Neural cell (in vitro differentiated cells): ENCODE data around the gene FUNDC1. TPM values are rescaled to one million over a fixed set of nuclear protein-coding genes. Genes with fewer than 3 reads are reported as not detected.

ENCODE experiments used
- H2AFZ ChIP-seq: fragments of 200-600, 300-800 bp; sonication (generic), shearing (Covaris generic); 2 replicates; pipeline ENCODE4 v1.6.0; 2014; ENCODE audit warnings: low read depth, mild to moderate bottlenecking, antibody characterized with exemption, low read length, moderate library complexity
- H3F3A ChIP-seq: fragments of 200-600 bp; shearing (Covaris generic); 2 replicates; pipeline ENCODE4 v1.6.1; 2016; ENCODE audit warnings: mild to moderate bottlenecking, moderate library complexity, mixed read lengths, antibody characterized with exemption, low read length; ENCODE audit not compliant: insufficient read depth, poor library complexity, severe bottlenecking
- H3K27ac ChIP-seq: fragments of 200-600, 300-800 bp; sonication (generic), shearing (Covaris generic); 2 replicates; pipeline ENCODE4 v1.5.1; 2014; ENCODE audit warnings: mild to moderate bottlenecking, low read length, moderate library complexity
- H3K27me3 ChIP-seq: fragments of 300-800, 200-600 bp; sonication (generic), shearing (Covaris generic); 2 replicates; pipeline ENCODE4 v1.6.0; 2014; ENCODE audit warnings: mild to moderate bottlenecking, low read depth, low read length, moderate library complexity; ENCODE audit not compliant: insufficient read depth
- H3K36me3 ChIP-seq: fragments of 300-800, 200-600 bp; sonication (generic), shearing (Covaris generic); 2 replicates; pipeline ENCODE4 v1.5.1; 2014; ENCODE audit warnings: mild to moderate bottlenecking, antibody characterized with exemption, low read length, moderate library complexity; ENCODE audit not compliant: insufficient read depth
- H3K4me2 ChIP-seq: fragments of 300-800, 200-600 bp; sonication (generic), shearing (Covaris generic); 2 replicates; pipeline ENCODE4 v1.6.0; 2014; ENCODE audit warnings: mild to moderate bottlenecking, low read length
- H3K4me3 ChIP-seq: fragments of 300-800, 200-600 bp; sonication (generic), shearing (Covaris generic); 2 replicates; pipeline ENCODE4 v1.5.1; 2014; ENCODE audit warnings: mild to moderate bottlenecking, low read length, moderate library complexity
- H3K79me2 ChIP-seq: fragments of 200-600 bp; shearing (Covaris generic); replicated peaks from 2 replicates; pipeline ENCODE4 v1.6.0; 2014; ENCODE audit warnings: mild to moderate bottlenecking, low read length, moderate library complexity; ENCODE audit not compliant: insufficient read depth
- H3K9ac ChIP-seq: fragments of 300-800, 200-600 bp; sonication (generic), shearing (Covaris generic); 2 replicates; pipeline ENCODE4 v1.6.1; 2016; ENCODE audit warnings: mild to moderate bottlenecking, low read length, mixed read lengths
- H3K9me2 ChIP-seq: fragments of 200-600 bp; shearing (Covaris generic); 2 replicates; pipeline ENCODE4 v1.6.1; 2016; ENCODE audit warnings: mild to moderate bottlenecking, low read length, mixed read lengths; ENCODE audit not compliant: insufficient read depth
- H3K9me3 ChIP-seq: fragments of 200-600, 300-800 bp; sonication (generic), shearing (Covaris generic); 2 replicates; pipeline ENCODE4 v1.6.1; 2016; ENCODE audit warnings: mild to moderate bottlenecking, mixed run types, low read length, moderate library complexity, mixed read lengths
- H4K20me1 ChIP-seq: fragments of 200-600 bp; shearing (Covaris generic); 2 replicates; pipeline ENCODE4 v1.6.1; 2016; ENCODE audit warnings: mild to moderate bottlenecking, mixed run types; ENCODE audit not compliant: insufficient read depth
- CTCF ChIP-seq: fragments of 450-650 bp; IDR thresholded peaks from 2 replicates; pipeline ENCODE4 v1.5.1; 2014; ENCODE audit warnings: antibody characterized with exemption, mild to moderate bottlenecking, moderate library complexity; ENCODE audit not compliant: poor library complexity, severe bottlenecking
- EP300 ChIP-seq: fragments of 450-650 bp; conservative IDR thresholded peaks from 2 replicates; pipeline ENCODE4 v1.6.1; 2014; ENCODE audit warnings: antibody characterized with exemption, mild to moderate bottlenecking, moderate library complexity; ENCODE audit not compliant: poor library complexity, severe bottlenecking
- EZH2 ChIP-seq: fragments of 200-600, 300-800 bp; shearing (Covaris generic), sonication (generic); IDR thresholded peaks from 2 replicates; pipeline ENCODE4 v1.6.1; 2014; ENCODE audit warnings: antibody characterized with exemption, low read length, borderline replicate concordance, mild to moderate bottlenecking; ENCODE audit not compliant: insufficient read depth, poor library complexity, severe bottlenecking
- MXI1 ChIP-seq: fragments of 450-650 bp; conservative IDR thresholded peaks from 2 replicates; pipeline ENCODE4 v1.6.1; 2014; ENCODE audit warnings: antibody characterized with exemption, mild to moderate bottlenecking; ENCODE audit not compliant: poor library complexity, severe bottlenecking
- POLR2AphosphoS5 ChIP-seq: IDR thresholded peaks from 2 replicates; pipeline ENCODE4 v1.6.1; 2012
- RAD21 ChIP-seq: fragments of 450-650 bp; conservative IDR thresholded peaks from 2 replicates; pipeline ENCODE4 v1.6.1; 2014; ENCODE audit warnings: antibody characterized with exemption, mild to moderate bottlenecking, moderate library complexity
- SMC3 ChIP-seq: fragments of 450-650 bp; conservative IDR thresholded peaks from 2 replicates; pipeline ENCODE4 v1.6.1; 2014; ENCODE audit warnings: antibody characterized with exemption, mild to moderate bottlenecking, moderate library complexity; ENCODE audit not compliant: poor library complexity
- TAF1 ChIP-seq: IDR thresholded peaks from 2 replicates; pipeline ENCODE4 v1.6.1; 2012; ENCODE audit warnings: low read depth
- polyA plus RNA-seq: library from polyadenylated mRNA; depleted of rRNA; stranded (reverse); fragments of >200 nt; gene quantifications from 2 replicates; pipeline ENCODE4 v1.2.3, GENCODE V29; 2014
- TF ChIP-seq, protein P1 (sequence below): IDR thresholded peaks from 2 replicates; pipeline ENCODE4 v1.6.1; 2012; ENCODE audit warnings: borderline replicate concordance

Gene FUNDC1
- polyA plus RNA-seq, 1 donor from 2014 or later: 29.9 TPM

DNA sequence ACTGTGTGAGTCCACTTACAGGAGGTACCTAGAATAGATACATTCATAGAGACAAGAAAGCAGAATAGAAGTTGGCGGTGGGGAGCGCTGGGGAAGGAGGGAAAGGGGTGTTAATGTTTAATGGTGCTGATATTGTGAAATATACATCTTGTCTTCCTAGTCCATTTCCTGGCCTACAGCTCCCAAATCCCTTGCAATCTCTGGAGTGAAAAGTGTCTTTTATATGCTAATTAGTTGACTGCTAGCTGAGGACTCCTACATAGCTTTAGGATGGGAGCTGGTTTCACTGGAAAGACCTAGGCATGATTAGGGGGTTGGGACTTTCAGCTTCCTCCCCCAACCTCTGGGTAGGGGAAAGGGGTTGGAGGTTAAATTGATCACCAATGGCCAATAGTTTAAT is 36.0 kb downstream of the FUNDC1 start:
- no peaks in the 10 kb centered on the region for H3K36me3 ChIP-seq
- H3K9me3 ChIP-seq: no peaks in the 10 kb centered on the region
- no peak overlapping the region for H3K9ac ChIP-seq
- H2AFZ ChIP-seq: no peak overlapping the region
- H4K20me1 ChIP-seq: no peaks in the 10 kb centered on the region
- H3K27me3 ChIP-seq: no peaks in the 10 kb centered on the region
- H3K9me2 ChIP-seq: no peaks in the 10 kb centered on the region
- no peak overlapping the region for H3K4me2 ChIP-seq
- H3K79me2 ChIP-seq: no peaks in the 10 kb centered on the region
- no peaks in the 10 kb centered on the region for H3F3A ChIP-seq
- H3K27ac ChIP-seq: no peak overlapping the region
- H3K4me3 ChIP-seq: no peak overlapping the region
- TF ChIP-seq RAD21 (no peak), CTCF (no peak), MXI1 (no peak)

DNA sequence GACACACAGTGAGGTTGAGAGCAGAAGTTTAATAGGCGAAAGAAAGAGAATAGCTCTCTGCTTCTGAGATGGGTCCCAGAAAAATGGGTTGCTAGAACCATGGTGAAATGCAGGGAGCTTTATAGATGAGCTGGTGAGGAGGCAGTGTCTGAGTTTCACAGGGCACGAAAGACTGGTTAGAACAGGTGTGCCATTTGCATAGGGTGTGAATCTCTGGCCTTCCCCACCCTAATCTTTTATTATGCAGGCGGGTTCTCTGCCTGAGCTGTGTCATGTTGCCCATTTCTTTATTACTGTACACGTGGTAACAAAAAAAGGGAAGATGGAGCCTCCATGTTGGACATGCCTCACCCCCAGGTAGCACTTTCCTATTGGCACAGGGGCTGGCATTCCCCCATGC is 39.1 kb downstream of the FUNDC1 start:
- no peaks in the 10 kb centered on the region for H3K79me2 ChIP-seq
- TF ChIP-seq, protein P1, sequence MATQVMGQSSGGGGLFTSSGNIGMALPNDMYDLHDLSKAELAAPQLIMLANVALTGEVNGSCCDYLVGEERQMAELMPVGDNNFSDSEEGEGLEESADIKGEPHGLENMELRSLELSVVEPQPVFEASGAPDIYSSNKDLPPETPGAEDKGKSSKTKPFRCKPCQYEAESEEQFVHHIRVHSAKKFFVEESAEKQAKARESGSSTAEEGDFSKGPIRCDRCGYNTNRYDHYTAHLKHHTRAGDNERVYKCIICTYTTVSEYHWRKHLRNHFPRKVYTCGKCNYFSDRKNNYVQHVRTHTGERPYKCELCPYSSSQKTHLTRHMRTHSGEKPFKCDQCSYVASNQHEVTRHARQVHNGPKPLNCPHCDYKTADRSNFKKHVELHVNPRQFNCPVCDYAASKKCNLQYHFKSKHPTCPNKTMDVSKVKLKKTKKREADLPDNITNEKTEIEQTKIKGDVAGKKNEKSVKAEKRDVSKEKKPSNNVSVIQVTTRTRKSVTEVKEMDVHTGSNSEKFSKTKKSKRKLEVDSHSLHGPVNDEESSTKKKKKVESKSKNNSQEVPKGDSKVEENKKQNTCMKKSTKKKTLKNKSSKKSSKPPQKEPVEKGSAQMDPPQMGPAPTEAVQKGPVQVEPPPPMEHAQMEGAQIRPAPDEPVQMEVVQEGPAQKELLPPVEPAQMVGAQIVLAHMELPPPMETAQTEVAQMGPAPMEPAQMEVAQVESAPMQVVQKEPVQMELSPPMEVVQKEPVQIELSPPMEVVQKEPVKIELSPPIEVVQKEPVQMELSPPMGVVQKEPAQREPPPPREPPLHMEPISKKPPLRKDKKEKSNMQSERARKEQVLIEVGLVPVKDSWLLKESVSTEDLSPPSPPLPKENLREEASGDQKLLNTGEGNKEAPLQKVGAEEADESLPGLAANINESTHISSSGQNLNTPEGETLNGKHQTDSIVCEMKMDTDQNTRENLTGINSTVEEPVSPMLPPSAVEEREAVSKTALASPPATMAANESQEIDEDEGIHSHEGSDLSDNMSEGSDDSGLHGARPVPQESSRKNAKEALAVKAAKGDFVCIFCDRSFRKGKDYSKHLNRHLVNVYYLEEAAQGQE: no peak
- TF ChIP-seq SMC3 (no peak), TAF1 (no peak), POLR2AphosphoS5 (no peak), MXI1 (no peak), CTCF (no peak), EZH2 (no peak), EP300 (no peak), RAD21 (no peak)
- H2AFZ ChIP-seq: no peak overlapping the region

More for the DNA sequence above, 39.1 kb downstream of the FUNDC1 start:
- no peak overlapping the region for H3K27ac ChIP-seq
- H4K20me1 ChIP-seq: no peaks in the 10 kb centered on the region
- no peaks in the 10 kb centered on the region for H3K36me3 ChIP-seq
- no peaks in the 10 kb centered on the region for H3K27me3 ChIP-seq
- H3K9me2 ChIP-seq: no peaks in the 10 kb centered on the region
- H3F3A ChIP-seq: no peaks in the 10 kb centered on the region
- no peaks in the 10 kb centered on the region for H3K9me3 ChIP-seq
- no peak overlapping the region for H3K4me3 ChIP-seq
- no peak overlapping the region for H3K9ac ChIP-seq
- H3K4me2 ChIP-seq: no peak overlapping the region
